Subcutaneous abdominal adipose tissue (tissue), 5 donors: Measurements from ENCODE around the gene ZNF512.

ENCODE experiments used
- H3K27ac ChIP-seq: one replicate; pipeline ENCODE4 v1.7.0; 2013; ENCODE audit warnings: low read depth, mild to moderate bottlenecking, inconsistent platforms, low read length, moderate library complexity
- H3K27me3 ChIP-seq, 5 donors: one replicate each; pipeline ENCODE4 v1.7.0; 2013; ENCODE audit warnings: low read length in 5 of 5, inconsistent platforms in 1 of 5; ENCODE audit not compliant: control insufficient read depth in 5 of 5, insufficient read depth in 4 of 5
- H3K36me3 ChIP-seq, 5 donors: one replicate each; pipeline ENCODE4 v1.7.0; 2013; ENCODE audit warnings: low read length in 5 of 5; ENCODE audit not compliant: control insufficient read depth in 5 of 5, insufficient read depth in 5 of 5
- H3K4me1 ChIP-seq, 5 donors: one replicate each; pipeline ENCODE4 v1.7.0; 2013; ENCODE audit warnings: low read length in 5 of 5, mild to moderate bottlenecking in 3 of 5, moderate library complexity in 1 of 5; ENCODE audit not compliant: control insufficient read depth in 5 of 5, insufficient read depth in 5 of 5
- H3K4me3 ChIP-seq, 5 donors: one replicate each; pipeline ENCODE4 v1.7.0; 2013; ENCODE audit warnings: low read length in 5 of 5, low read depth in 1 of 5
- H3K9ac ChIP-seq, 5 donors: one replicate each; pipeline ENCODE4 v1.7.0; 2013; ENCODE audit warnings: low read length in 5 of 5, mild to moderate bottlenecking in 4 of 5, moderate library complexity in 3 of 5
- H3K9me3 ChIP-seq, 5 donors: one replicate each; pipeline ENCODE4 v1.7.0; 2013; ENCODE audit warnings: low read length in 5 of 5; ENCODE audit not compliant: control insufficient read depth in 5 of 5
- donor health status: healthy.
- donor health status: healthy.
- donor health status: healthy.
- donor health status: healthy.
- donor health status: healthy.

The ZNF512 gene

DNA sequence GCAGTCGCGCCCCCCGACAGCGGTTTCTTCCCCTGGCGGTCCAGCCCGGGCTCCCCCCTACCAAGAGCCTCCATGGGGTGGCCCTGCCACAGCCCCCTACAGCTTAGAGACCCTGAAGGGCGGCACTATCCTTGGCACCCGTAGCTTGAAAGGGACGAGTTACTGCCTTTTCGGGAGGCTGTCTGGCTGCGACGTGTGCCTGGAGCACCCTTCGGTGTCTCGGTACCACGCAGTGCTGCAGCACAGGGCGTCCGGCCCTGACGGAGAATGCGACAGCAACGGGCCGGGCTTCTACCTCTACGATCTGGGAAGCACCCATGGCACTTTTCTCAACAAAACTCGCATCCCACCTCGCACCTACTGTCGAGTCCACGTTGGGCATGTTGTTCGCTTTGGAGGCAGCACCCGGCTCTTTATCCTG is 81.3 kb downstream of the ZNF512 start:
- Histone ChIP-seq H3K27ac (peak overlapping the region; percentile 95), H3K36me3 (peaks cover 30 to 44% (median 39%) of the 10 kb centered on the region in 5 donors)

DNA sequence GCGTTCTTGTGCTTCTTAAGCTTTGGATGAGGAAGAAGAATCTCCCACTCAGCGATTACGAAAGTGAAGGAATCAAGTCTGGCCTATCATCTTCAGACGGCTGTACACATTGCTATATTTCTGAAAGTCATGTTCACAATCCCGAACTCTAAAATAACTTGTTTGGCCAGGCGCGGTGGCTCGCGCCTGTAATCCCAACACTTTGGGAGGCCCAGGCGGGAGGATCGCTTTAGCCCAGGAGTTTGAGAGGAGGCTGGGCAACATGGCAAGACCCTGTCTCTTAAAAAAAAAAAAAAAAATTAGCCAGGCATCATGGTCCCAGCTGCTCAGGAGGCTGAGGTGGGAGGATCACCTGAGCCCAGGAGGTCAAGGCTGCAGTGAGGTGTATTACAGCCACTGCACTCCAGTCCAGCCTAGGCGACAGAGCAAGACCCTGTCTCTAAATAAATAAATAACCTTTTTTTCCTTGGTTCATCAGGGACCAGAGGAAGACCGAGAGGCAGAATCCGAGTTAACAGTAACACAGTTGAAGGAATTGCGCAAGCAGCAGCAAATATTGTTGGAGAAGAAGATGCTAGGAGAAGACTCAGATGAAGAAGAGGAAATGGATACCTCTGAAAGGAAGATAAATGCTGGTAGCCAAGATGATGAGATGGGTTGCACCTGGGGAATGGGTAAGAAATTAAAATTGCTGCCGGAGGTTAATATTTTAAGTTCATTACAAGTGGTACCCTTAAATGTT is 82.0 kb downstream of the ZNF512 start:
- no peaks in the 10 kb centered on the region for H3K9me3 ChIP-seq
- peak overlapping the region; percentile 88 to 100 (median 97) for H3K4me3 ChIP-seq
- peak overlapping the region; percentile 96 to 99 (median 96) for H3K9ac ChIP-seq
- H3K27ac ChIP-seq: peak overlapping the region; percentile 95
- peaks cover 26 to 44% (median 38%) of the 10 kb centered on the region in 5 donors for H3K36me3 ChIP-seq
- no peaks in the 10 kb centered on the region for H3K27me3 ChIP-seq
- peaks cover 4 to 29% (median 24%) of the 10 kb centered on the region in 5 donors for H3K4me1 ChIP-seq

More for the DNA sequence above, 81.3 kb downstream of the ZNF512 start:
- peak overlapping the region; percentile 88 to 100 (median 97) for H3K4me3 ChIP-seq
- H3K9me3 ChIP-seq: no peaks in the 10 kb centered on the region
- H3K4me1 ChIP-seq: peaks cover 4 to 29% (median 27%) of the 10 kb centered on the region in 5 donors
- no peaks in the 10 kb centered on the region for H3K27me3 ChIP-seq
- H3K9ac ChIP-seq: peak overlapping the region; percentile 96 to 99 (median 96)

DNA sequence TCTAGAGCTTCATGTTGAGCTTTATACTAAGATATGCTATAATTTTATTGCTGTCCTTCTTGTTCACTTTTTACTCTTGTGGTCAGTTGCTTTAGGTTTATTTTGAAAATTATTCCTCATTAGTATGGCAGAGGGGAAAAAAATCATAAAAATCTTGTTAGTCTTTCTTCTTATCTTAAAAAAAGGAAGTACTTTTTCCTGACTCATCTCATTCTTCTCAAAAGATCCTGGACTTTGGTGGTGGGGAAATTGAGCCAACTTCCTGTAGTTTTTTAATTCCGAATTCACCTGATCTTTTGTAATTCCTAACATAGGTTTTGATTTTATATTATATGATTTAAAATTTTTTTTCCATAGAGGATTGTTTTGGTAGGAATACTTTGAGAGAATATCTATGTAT is 84.6 kb downstream of the ZNF512 start:
- H3K4me1 ChIP-seq: peaks cover 3 to 24% (median 21%) of the 10 kb centered on the region in 5 donors
- H3K27ac ChIP-seq: no peak overlapping the region
- H3K9ac ChIP-seq: no peak overlapping the region
- H3K27me3 ChIP-seq: no peaks in the 10 kb centered on the region
- no peaks in the 10 kb centered on the region for H3K9me3 ChIP-seq
- no peak overlapping the region for H3K4me3 ChIP-seq
- H3K36me3 ChIP-seq: peaks cover 24 to 36% (median 28%) of the 10 kb centered on the region in 5 donors

DNA sequence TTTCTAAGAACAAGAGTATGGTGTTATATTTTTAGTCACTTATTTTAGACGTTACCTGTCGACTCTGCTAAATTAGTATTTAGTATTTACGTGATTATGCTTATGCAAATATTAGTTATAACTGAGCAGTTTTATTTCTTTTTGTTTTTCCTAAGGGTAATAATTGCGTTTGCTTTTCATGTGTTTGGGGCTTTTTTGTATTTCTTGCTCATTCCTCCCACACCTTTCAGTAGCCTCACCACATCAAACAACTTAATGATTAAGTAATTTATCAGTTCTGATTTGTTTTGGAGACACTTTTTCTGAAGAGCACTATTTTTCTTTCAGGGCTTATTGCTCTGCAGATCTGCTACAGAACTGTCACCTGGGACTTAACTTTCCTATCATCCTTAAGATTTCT is 88.4 kb downstream of the ZNF512 start:
- Histone ChIP-seq H3K9ac (no peak overlapping the region), H3K27ac (no peak overlapping the region), H3K36me3 (peaks cover 47 to 57% (median 53%) of the 10 kb centered on the region in 5 donors), H3K27me3 (no peaks in the 10 kb centered on the region), H3K9me3 (no peaks in the 10 kb centered on the region), H3K4me1 (peaks cover 0 to 2% (median 0%) of the 10 kb centered on the region in 5 donors), H3K4me3 (no peak overlapping the region)
